Activated T-cell treated with anti-CD3 and anti-CD28 coated beads, Interleukin-2, amount 50 U/mL, for 4 hours (primary cell): ENCODE measurements around the gene NLRP5. TPM values are rescaled to one million over a fixed set of nuclear protein-coding genes. Genes with fewer than 3 reads are reported as not detected.
"Not testable (repeated sequence)": the region's sequence is repeated elsewhere in the genome, so short reads cannot be mapped to it uniquely, and the experiment has no call there.

Experiments
- ATAC-seq, 2 donors: fragments of 200-7000 bp; cut with Tn5 transposase; one replicate each; pipeline ENCODE4 v1.10.0; 2021
- DNase-seq: peaks from one replicate; pipeline ENCODE4 v3.0.0-alpha.2; 2020
- H3K27me3 Mint-ChIP-seq: one replicate; pipeline ENCODE4 v1.8.0; 2021; ENCODE audit warnings: low read depth, mixed read lengths
- H3K36me3 Mint-ChIP-seq: one replicate; pipeline ENCODE4 v1.8.0; 2022; ENCODE audit warnings: mixed read lengths; ENCODE audit not compliant: insufficient read depth
- H3K4me1 Mint-ChIP-seq: one replicate; pipeline ENCODE4 v1.8.0; 2021; ENCODE audit warnings: low read depth, mixed read lengths
- H3K4me3 Mint-ChIP-seq: one replicate; pipeline ENCODE4 v1.8.0; 2021; ENCODE audit warnings: mild to moderate bottlenecking, moderate library complexity, mixed read lengths
- H3K9me3 Mint-ChIP-seq: one replicate; pipeline ENCODE4 v1.8.0; 2021; ENCODE audit warnings: mixed read lengths
- total RNA-seq, 3 donors: library from RNA; stranded (reverse); gene quantifications; one replicate each; pipeline ENCODE4 v1.2.1, GENCODE V29; 2021

NLRP5 gene
- total RNA-seq, 3 donors from 2014 or later, result not detected

GRCh38 chr19:56086671-56087430 is 100.3 kb downstream of the NLRP5 start:
- Mint-ChIP-seq H3K4me1 (peaks cover 7% of the 10 kb centered on the region), H3K36me3 (peaks cover 6% of the 10 kb centered on the region), H3K4me3 (no peak overlapping the region), H3K9me3 (no peaks in the 10 kb centered on the region), H3K27me3 (no peaks in the 10 kb centered on the region)
- DNase-seq, result no peak
- ATAC-seq, result no peak

- Mint-ChIP-seq H3K36me3 (peaks cover 11% of the 10 kb centered on the region), H3K4me1 (peaks cover 12% of the 10 kb centered on the region), H3K4me3 (no peak overlapping the region), H3K9me3 (no peaks in the 10 kb centered on the region), H3K27me3 (no peaks in the 10 kb centered on the region)
- DNase-seq, result no peak
- ATAC-seq, result no peak
These were observed 101.3 kb downstream of the NLRP5 start for GRCh38 chr19:56087647-56088496.

- H3K27me3 Mint-ChIP-seq, result no peaks in the 10 kb centered on the region
- H3K4me1 Mint-ChIP-seq, result peaks cover 13% of the 10 kb centered on the region
- no peak overlapping the region for H3K4me3 Mint-ChIP-seq
- peaks cover 13% of the 10 kb centered on the region for H3K36me3 Mint-ChIP-seq
- no peak for DNase-seq
- H3K9me3 Mint-ChIP-seq, result no peaks in the 10 kb centered on the region
- ATAC-seq, result no peak
These were observed 102.1 kb downstream of the NLRP5 start for GRCh38 chr19:56088497-56089215.

DNA sequence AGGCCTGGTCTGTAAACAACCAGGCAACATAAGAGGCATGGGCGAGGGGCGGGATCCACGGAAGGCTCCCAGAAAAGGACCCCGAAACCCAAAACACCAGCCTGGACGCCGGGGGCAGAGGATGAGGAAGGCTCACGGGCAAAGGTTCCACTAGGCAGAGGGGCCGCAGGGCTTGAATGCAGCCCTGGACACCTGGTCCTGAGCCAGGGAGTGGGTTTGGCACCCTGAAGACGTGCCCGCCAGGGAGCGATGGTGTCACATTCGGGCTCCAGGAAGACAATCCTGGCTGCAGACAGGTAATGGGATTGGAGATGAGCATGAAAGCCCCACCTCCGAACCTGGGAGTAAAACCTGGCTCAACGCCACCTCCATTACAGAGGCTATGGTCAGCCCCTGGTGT is 102.8 kb downstream of the NLRP5 start:
- no peaks in the 10 kb centered on the region for H3K27me3 Mint-ChIP-seq
- ATAC-seq, result no peak

DNA sequence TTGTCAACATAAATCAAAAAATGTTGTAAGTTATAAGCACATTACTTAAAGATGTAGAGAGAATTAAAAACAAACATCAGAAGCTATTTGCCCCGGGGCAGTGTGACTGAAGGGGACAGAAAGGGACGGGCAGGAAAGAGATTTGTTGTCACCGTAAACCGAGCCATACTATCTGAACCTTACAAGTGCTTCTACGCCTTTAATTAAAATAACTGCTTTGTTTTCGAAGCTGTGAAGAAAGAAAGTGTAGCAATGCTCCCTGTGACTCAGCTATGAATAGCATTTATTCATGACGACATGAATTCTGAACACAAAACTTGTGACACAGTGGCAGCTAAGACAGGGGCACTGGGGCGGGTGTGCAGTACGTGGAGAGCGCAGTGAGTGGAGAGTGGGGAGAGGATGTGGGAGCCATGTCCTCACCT is 104.5 kb downstream of the NLRP5 start:
- Mint-ChIP-seq H3K27me3 (no peaks in the 10 kb centered on the region), H3K9me3 (no peaks in the 10 kb centered on the region), H3K4me3 (no peak overlapping the region), H3K4me1 (peaks cover 13% of the 10 kb centered on the region), H3K36me3 (peaks cover 24% of the 10 kb centered on the region)
- no peak for DNase-seq
- ATAC-seq, result no peak

More for the DNA sequence above, 102.8 kb downstream of the NLRP5 start:
- H3K4me3 Mint-ChIP-seq, result no peak overlapping the region
- DNase-seq, result no peak
- H3K36me3 Mint-ChIP-seq, result peaks cover 16% of the 10 kb centered on the region
- no peaks in the 10 kb centered on the region for H3K9me3 Mint-ChIP-seq
- H3K4me1 Mint-ChIP-seq, result peaks cover 13% of the 10 kb centered on the region

DNA sequence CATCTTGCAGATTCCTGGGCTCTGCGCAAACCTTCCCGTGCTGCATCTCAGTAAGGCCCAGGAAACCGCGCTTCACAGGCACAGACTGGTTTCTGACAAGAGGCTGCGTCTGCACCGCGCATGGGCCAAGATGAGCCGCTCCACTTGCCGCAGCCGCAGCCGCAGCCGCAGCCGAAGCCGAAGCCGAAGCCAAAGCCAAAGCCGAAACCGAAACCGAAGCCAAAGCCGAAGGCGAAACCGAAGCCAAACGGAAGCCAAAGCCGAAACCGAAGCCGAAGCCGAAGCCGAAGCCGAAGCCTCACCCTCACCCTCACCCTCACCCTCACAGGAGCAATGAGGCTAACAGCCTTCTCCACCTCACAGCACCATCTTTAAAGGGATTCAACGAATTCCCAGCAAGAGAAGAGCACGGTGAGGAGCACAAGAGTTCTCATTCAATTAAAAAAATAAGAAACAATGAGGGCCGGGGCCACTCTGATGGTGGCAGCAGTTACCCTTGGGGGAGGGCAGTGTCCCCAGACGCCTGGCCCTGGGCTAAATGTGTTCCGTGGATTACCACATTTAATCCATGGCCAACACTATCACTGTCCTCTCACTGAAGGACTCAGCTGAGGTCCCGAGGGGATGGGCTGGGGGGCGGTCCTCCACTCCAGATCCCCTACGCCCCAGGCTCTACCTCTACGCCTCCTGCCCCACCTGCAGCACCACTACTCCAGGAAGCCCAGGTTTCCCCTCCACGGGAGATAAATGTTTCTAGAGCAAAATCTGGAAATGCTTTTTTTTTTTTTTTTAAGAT is 105.4 kb downstream of the NLRP5 start:
- no peaks in the 10 kb centered on the region for H3K27me3 Mint-ChIP-seq
- H3K36me3 Mint-ChIP-seq, result peaks cover 24% of the 10 kb centered on the region
- no peak for ATAC-seq
- no peak overlapping the region for H3K4me3 Mint-ChIP-seq
- peaks cover 13% of the 10 kb centered on the region for H3K4me1 Mint-ChIP-seq
- no peaks in the 10 kb centered on the region for H3K9me3 Mint-ChIP-seq
- DNase-seq, result no peak

- ATAC-seq (no peak), DNase-seq (no peak)
- no peaks in the 10 kb centered on the region for H3K9me3 Mint-ChIP-seq
- no peaks in the 10 kb centered on the region for H3K27me3 Mint-ChIP-seq
- no peak overlapping the region for H3K4me3 Mint-ChIP-seq
- peaks cover 13% of the 10 kb centered on the region for H3K4me1 Mint-ChIP-seq
- peaks cover 24% of the 10 kb centered on the region for H3K36me3 Mint-ChIP-seq
These were observed 106.4 kb downstream of the NLRP5 start for GRCh38 chr19:56092685-56093631.

GRCh38 chr19:56094449-56094848 is 107.9 kb downstream of the NLRP5 start:
- H3K27me3 Mint-ChIP-seq, result no peaks in the 10 kb centered on the region
- DNase-seq, result no peak
- peaks cover 20% of the 10 kb centered on the region for H3K36me3 Mint-ChIP-seq
- H3K4me3 Mint-ChIP-seq, result no peak overlapping the region
- H3K4me1 Mint-ChIP-seq, result peaks cover 13% of the 10 kb centered on the region
- no peak for ATAC-seq
- H3K9me3 Mint-ChIP-seq, result no peaks in the 10 kb centered on the region

DNA sequence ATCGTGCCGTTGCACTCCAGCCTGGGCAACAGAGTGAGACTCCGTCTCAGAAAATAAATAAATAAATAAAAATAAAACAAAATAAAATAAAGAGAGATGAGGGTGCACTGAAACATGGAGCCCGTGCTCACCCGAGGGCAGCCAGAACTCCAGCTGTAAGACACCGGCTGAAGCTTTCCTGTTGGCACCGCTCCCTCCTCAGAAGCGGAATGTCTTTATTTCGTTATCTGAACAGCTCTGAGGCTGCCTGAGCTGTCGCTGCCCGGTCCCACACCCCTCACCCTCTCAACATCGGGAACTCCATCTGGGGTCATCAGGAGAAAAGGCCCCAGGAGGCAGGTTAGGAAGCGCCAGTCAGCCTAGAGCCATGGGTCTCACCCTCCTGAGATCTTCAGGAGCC is 110.1 kb downstream of the NLRP5 start:
- no peaks in the 10 kb centered on the region for H3K9me3 Mint-ChIP-seq
- peaks cover 23% of the 10 kb centered on the region for H3K36me3 Mint-ChIP-seq
- DNase-seq (no peak), ATAC-seq (no peak)
- H3K27me3 Mint-ChIP-seq, result no peaks in the 10 kb centered on the region
- no peak overlapping the region for H3K4me3 Mint-ChIP-seq
- H3K4me1 Mint-ChIP-seq, result peaks cover 5% of the 10 kb centered on the region

DNA sequence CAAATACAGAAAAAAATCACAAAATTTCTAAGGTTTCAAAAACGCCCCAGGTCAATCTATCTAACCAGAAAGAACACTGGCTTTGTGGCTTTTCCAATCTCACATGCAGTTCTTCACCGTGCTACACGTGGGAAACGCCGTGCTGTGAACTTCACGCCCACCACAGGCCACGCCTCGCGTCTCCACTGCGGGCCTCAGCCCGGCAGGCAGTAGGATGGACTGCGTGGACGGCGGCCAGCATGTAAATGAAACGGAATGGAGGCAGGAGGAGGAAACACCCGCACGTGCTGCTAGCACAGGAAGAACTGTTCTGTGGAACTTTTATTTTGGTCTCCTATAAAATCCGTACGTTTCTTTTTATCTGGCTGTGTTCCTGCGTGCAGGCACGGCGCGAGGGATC is 110.7 kb downstream of the NLRP5 start:
- Mint-ChIP-seq H3K4me3 (no peak overlapping the region), H3K27me3 (no peaks in the 10 kb centered on the region)

DNA sequence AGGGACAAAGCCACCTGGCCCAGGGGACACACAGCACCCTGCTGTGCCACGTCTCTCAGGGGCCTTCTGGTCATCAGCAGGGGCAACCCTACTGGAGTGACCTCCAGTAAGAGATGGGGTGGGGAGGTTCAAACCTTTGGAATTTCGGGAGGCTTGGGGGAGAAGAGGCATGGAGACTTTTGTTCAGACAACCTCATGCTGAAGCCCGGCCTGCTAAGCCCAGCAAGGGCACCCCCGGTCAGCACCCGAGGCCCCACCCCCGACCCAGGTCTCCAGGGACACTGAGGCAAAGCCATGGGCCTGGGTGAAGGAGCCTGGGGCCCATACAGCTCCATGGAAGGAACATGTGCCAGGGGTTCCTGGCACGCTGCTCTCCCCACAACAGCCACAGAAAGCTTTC is 111.2 kb downstream of the NLRP5 start:
- Mint-ChIP-seq H3K4me1 (peaks cover 1% of the 10 kb centered on the region), H3K36me3 (peaks cover 21% of the 10 kb centered on the region), H3K4me3 (no peak overlapping the region), H3K27me3 (no peaks in the 10 kb centered on the region), H3K9me3 (no peaks in the 10 kb centered on the region)
- ATAC-seq (no peak), DNase-seq (no peak)

More for the DNA sequence above, 110.7 kb downstream of the NLRP5 start:
- peaks cover 5% of the 10 kb centered on the region for H3K4me1 Mint-ChIP-seq
- no peak for ATAC-seq
- no peak for DNase-seq
- H3K9me3 Mint-ChIP-seq, result no peaks in the 10 kb centered on the region
- H3K36me3 Mint-ChIP-seq, result peaks cover 25% of the 10 kb centered on the region

DNA sequence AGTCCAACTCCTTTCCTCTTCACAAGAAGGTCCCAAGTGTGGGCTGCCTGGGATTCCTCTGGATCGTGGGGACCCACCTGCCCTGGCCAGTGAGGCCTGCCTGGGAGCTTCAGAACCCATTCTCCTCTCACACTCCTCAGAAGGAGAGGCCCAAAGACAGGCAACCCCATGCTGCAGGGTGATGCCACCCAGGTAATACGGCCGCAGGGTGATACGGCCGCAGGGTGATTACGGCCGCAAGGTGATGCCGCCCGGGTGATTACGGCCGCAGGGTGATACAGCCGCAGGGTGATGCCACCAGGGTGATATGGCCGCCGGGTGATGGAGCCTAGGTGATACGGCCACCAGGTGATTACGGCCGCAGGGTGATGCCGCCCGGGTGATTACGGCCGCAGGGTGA is 111.7 kb downstream of the NLRP5 start:
- H3K4me1 Mint-ChIP-seq, H3K4me3 Mint-ChIP-seq, DNase-seq, H3K27me3 Mint-ChIP-seq, ATAC-seq, H3K9me3 Mint-ChIP-seq: not testable (repeated sequence)
- H3K36me3 Mint-ChIP-seq, result peaks cover 18% of the 10 kb centered on the region
